B cell (primary cell): ENCODE results near the gene RAB43. TPM values are rescaled to one million over a fixed set of nuclear protein-coding genes. Genes with fewer than 3 reads are reported as not detected.

ENCODE experiments used
- ATAC-seq: fragments of 200-7000 bp; cut with Tn5 transposase; one replicate; pipeline ENCODE4 v1.10.0; 2021; ENCODE audit warnings: low read depth, mild to moderate bottlenecking, moderate number of reproducible peaks, moderate library complexity
- CTCF ChIA-PET: fragments of 350-600 bp; sonication (Branson Sonifier 250); formaldehyde crosslinking; loops from one replicate; lab custom pipeline; 2021; ENCODE audit warnings: antibody characterized with exemption, inconsistent platforms; lab: Charles Lee
- POLR2A ChIA-PET: fragments of 350-600 bp; sonication (Branson Sonifier 250); formaldehyde crosslinking; loops from one replicate; lab custom pipeline; 2021; ENCODE audit warnings: antibody characterized with exemption; lab: Charles Lee
- DNase-seq: peaks from one replicate; pipeline ENCODE4 v3.0.0; 2013
- H2AFZ ChIP-seq: 2 replicates; pipeline ENCODE4 v1.6.1; 2012; ENCODE audit warnings: mild to moderate bottlenecking, low read depth, low read length; ENCODE audit not compliant: insufficient read depth, poor library complexity, severe bottlenecking
- H3K27ac ChIP-seq, 2 donors: 1 replicate in 1 of 2; 2 replicates in 1 of 2; pipeline ENCODE4 v1.5.1; 2012 to 2013; ENCODE audit warnings: low read length in 2 of 2, mild to moderate bottlenecking in 2 of 2, moderate library complexity in 1 of 2
- H3K27me3 ChIP-seq, 4 experiments: fragments of 200-600 bp in 1 of 4; sonication (generic) in 1 of 4; replicated peaks in 1 of 4; 1 replicate in 2 of 4; 2 replicates in 2 of 4; pipeline versions ENCODE4 v1.6.1 to v1.7.0; 2013 to 2016; ENCODE audit warnings: low read length in 3 of 4, mild to moderate bottlenecking in 2 of 4, mixed read lengths in 1 of 4, moderate library complexity in 1 of 4; ENCODE audit not compliant: insufficient read depth in 4 of 4, control insufficient read depth in 3 of 4; ENCODE audit errors: control extremely low read depth in 1 of 4
- H3K36me3 ChIP-seq, 2 experiments: replicated peaks in 1 of 2; 1 replicate in 1 of 2; 2 replicates in 1 of 2; pipeline versions ENCODE4 v1.6.1 to v1.7.1; 2013; ENCODE audit warnings: low read length in 1 of 2; ENCODE audit not compliant: insufficient read depth in 2 of 2, control insufficient read depth in 1 of 2; ENCODE audit errors: control extremely low read depth in 1 of 2, extremely low read depth in 1 of 2
- H3K4me1 ChIP-seq, 2 donors: fragments of 200-600 bp in 1 of 2; sonication (generic) in 1 of 2; 1 replicate in 1 of 2; 2 replicates in 1 of 2; pipeline versions ENCODE4 v1.5.1 to v1.6.1; 2013 to 2017; ENCODE audit warnings: low read length in 2 of 2; ENCODE audit not compliant: control insufficient read depth in 2 of 2, insufficient read depth in 2 of 2
- H3K4me2 ChIP-seq: replicated peaks from 2 replicates; pipeline ENCODE3; 2012; ENCODE audit warnings: mild to moderate bottlenecking, low read depth, low read length; ENCODE audit not compliant: poor library complexity, severe bottlenecking
- H3K4me3 ChIP-seq, 5 experiments: fragments of 200-600 bp in 1 of 5; sonication (generic) in 1 of 5; 1 replicate in 3 of 5; 2 replicates in 2 of 5; pipeline versions ENCODE4 v1.5.1 to v1.7.0; 2011 to 2016; ENCODE audit warnings: low read length in 4 of 5, mild to moderate bottlenecking in 4 of 5, low read depth in 2 of 5, control low read depth in 1 of 5, moderate library complexity in 1 of 5; ENCODE audit not compliant: insufficient read depth in 1 of 5; ENCODE audit errors: control extremely low read depth in 1 of 5, extremely low read depth in 1 of 5
- H3K79me2 ChIP-seq: fragments of 200-600 bp; sonication (generic); one replicate; pipeline ENCODE4 v1.6.0; 2016; ENCODE audit warnings: low read length; ENCODE audit not compliant: control insufficient read depth, insufficient read depth
- H3K9ac ChIP-seq: fragments of 200-600 bp; sonication (generic); 2 replicates; pipeline ENCODE4 v1.6.1; 2017; ENCODE audit warnings: mild to moderate bottlenecking, low read length, moderate library complexity
- H3K9me3 ChIP-seq, 3 donors: one replicate each; pipeline versions ENCODE4 v1.6.1 to v1.7.1; 2013; ENCODE audit warnings: low read length in 2 of 3; ENCODE audit not compliant: control insufficient read depth in 2 of 3, insufficient read depth in 1 of 3; ENCODE audit errors: control extremely low read depth in 1 of 3
- H4K20me1 ChIP-seq: 2 replicates; pipeline ENCODE4 v1.6.0; 2012; ENCODE audit warnings: mild to moderate bottlenecking, low read length; ENCODE audit not compliant: insufficient read depth, control insufficient read depth, poor library complexity, severe bottlenecking
- H3K27ac Mint-ChIP-seq: one replicate; pipeline ENCODE4 v1.8.0; 2021; ENCODE audit warnings: mixed read lengths
- H3K27me3 Mint-ChIP-seq: one replicate; pipeline ENCODE4 v1.8.0; 2021; ENCODE audit warnings: mixed read lengths
- H3K4me1 Mint-ChIP-seq: one replicate; pipeline ENCODE4 v1.8.0; 2021; ENCODE audit warnings: mixed read lengths
- H3K4me3 Mint-ChIP-seq: one replicate; pipeline ENCODE4 v1.8.0; 2021; ENCODE audit warnings: mixed read lengths
- H3K9me3 Mint-ChIP-seq: one replicate; pipeline ENCODE4 v1.8.0; 2022; ENCODE audit warnings: mixed read lengths; ENCODE audit not compliant: insufficient read depth
- EZH2 ChIP-seq: IDR thresholded peaks from 2 replicates; pipeline ENCODE4 v1.6.1; 2012; ENCODE audit warnings: borderline replicate concordance, low read depth, mild to moderate bottlenecking, moderate library complexity, low read length; ENCODE audit not compliant: insufficient read depth, poor library complexity, severe bottlenecking
- WGBS: methylation state at CpG from one replicate; pipeline ENCODE4 v1.1.5; 2013; ENCODE audit warnings: missing lambda C conversion rate; ENCODE audit not compliant: insufficient coverage; 5-methylcytosine and 5-hydroxymethylcytosine counted together
- intact Hi-C: fragments of 100-400 bp; cut with micrococcal nuclease; formaldehyde crosslinking; loops from one replicate; pipeline ENCODE4 v1.10.0; 2022
- polyA plus RNA-seq: library from polyadenylated mRNA; depleted of rRNA; stranded (reverse); fragments of >200 nt; gene quantifications from 2 replicates; pipeline ENCODE4 v1.2.3, GENCODE V29; 2012
- total RNA-seq, 2 donors: library from RNA; stranded (reverse); fragments of 120-200 nt in 1 of 2; gene quantifications; 1 replicate in 1 of 2; 2 replicates in 1 of 2; pipeline versions ENCODE4 v1.2.3 to v1.2.4, GENCODE V29; 2013 to 2022
- TF ChIP-seq, protein P1 (sequence below): fragments of 200-600 bp; IDR thresholded peaks from one replicate; pipeline ENCODE4 v1.8.0; 2022; ENCODE audit warnings: antibody characterized with exemption, mild to moderate bottlenecking

The RAB43 gene
- total and polyA plus RNA-seq, 2 donors (not counting 1 experiment from before 2014, with no cell fraction given) = 7.6 to 14.3 TPM

DNA sequence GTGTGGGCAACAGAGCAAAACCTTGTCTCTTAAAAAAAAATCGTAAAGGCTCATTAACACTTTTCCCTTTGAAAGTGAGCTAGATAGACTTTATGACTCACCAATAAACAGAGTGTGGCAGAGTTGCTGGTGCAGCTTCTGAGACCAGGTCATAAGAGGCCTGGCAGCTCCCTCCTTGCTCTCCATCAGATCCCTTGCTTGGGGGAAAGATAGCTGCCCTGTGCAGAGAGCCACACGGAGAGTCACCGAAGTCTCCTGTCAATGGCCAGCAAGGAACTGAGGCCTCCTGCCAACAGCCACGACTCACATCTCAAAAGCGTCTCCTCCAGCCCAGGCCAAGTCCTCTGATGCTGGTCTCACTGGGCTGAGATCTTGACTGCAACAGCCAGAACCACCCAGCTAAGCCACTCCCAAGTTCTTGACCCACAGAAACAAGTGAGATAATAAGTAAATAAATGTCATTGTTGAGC, 69.7 kb downstream of the RAB43 start:
- H3K27ac ChIP-seq = no peak overlapping the region
- peaks cover 24% of the 10 kb centered on the region for H3K27me3 Mint-ChIP-seq
- ATAC-seq (no peak), DNase-seq (no peak)
- CTCF ChIA-PET = interaction anchor here (0.7 to 9.6 kb wide), 21 partner anchors 8 to 272 kb away, joined by 3 to 294 read pairs (median 6); partner anchors contain the start of genes COPG1 and RAB43
- intact Hi-C loops = loop anchor here (2.0 kb wide), 1 partner anchor 25 kb away; no protein-coding TSS in a partner anchor
- H3K36me3 ChIP-seq = no peaks in the 10 kb centered on the region
- no peaks in the 10 kb centered on the region for H3K79me2 ChIP-seq
- no peak overlapping the region for H3K27ac Mint-ChIP-seq
- peaks cover 5% of the 10 kb centered on the region for H3K9me3 Mint-ChIP-seq
- WGBS = 86% methylated on average over 5 of the region's 5 CpGs
- no peak for TF ChIP-seq EZH2
- TF ChIP-seq, protein P1, sequence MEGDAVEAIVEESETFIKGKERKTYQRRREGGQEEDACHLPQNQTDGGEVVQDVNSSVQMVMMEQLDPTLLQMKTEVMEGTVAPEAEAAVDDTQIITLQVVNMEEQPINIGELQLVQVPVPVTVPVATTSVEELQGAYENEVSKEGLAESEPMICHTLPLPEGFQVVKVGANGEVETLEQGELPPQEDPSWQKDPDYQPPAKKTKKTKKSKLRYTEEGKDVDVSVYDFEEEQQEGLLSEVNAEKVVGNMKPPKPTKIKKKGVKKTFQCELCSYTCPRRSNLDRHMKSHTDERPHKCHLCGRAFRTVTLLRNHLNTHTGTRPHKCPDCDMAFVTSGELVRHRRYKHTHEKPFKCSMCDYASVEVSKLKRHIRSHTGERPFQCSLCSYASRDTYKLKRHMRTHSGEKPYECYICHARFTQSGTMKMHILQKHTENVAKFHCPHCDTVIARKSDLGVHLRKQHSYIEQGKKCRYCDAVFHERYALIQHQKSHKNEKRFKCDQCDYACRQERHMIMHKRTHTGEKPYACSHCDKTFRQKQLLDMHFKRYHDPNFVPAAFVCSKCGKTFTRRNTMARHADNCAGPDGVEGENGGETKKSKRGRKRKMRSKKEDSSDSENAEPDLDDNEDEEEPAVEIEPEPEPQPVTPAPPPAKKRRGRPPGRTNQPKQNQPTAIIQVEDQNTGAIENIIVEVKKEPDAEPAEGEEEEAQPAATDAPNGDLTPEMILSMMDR = no peak
- H3K4me1 ChIP-seq = peaks cover 4 to 7% of the 10 kb centered on the region in 2 donors
- H4K20me1 ChIP-seq = no peaks in the 10 kb centered on the region
- peaks cover 0 to 12% (median 4%) of the 10 kb centered on the region in 4 experiments for H3K27me3 ChIP-seq
- H3K4me3 ChIP-seq = no peak overlapping the region
- POLR2A ChIA-PET = no interaction called here
- H3K4me2 ChIP-seq = no peak overlapping the region
- H3K4me1 Mint-ChIP-seq = peaks cover 5% of the 10 kb centered on the region
- no peak overlapping the region for H3K9ac ChIP-seq
- peaks cover 1 to 8% (median 4%) of the 10 kb centered on the region in 3 donors for H3K9me3 ChIP-seq
- no peak overlapping the region for H2AFZ ChIP-seq
- H3K4me3 Mint-ChIP-seq = no peak overlapping the region

DNA sequence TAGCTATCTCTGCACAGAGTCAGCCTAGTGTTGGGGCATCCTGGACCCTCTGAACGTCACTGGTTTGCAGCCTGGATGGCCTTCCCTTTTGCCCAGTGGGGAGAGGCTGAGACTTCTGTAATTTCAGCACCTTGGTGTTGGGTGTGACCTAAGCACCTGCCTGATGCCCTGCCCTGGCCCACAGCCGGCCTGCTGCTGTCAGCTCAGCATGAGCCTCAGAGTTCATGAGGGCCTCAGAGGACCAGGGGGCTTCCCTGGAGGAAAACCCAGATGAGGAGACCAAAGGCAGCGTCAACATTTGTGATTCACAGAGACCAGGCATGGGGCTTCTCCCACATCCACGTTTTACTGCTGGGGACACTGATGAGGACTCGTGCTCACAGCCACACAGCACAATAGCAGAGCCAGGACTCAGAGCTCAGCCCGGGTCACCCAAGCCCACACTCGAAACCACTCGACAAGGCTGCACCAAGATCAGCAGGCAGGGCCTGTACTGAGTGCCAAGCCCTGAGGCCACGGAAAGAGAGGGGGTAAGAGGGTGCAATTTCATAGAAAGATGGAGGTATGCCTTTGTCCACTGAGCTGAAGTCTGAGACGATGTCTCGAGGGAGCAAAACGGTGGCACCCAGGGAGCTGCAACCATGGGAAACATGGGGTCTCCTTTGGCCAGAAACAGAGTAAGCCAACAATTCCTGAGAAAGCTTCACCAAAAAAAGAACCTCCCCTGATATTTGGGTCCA, 70.9 kb downstream of the RAB43 start:
- Histone ChIP-seq H3K4me2 (no peak overlapping the region), H4K20me1 (no peaks in the 10 kb centered on the region), H3K4me1 (peaks cover 9 to 11% of the 10 kb centered on the region in 2 donors), H3K79me2 (no peaks in the 10 kb centered on the region), H3K9ac (no peak overlapping the region), H3K4me3 (no peak overlapping the region), H3K36me3 (no peaks in the 10 kb centered on the region), H3K27me3 (peaks cover 0 to 17% (median 4%) of the 10 kb centered on the region in 4 experiments), H3K27ac (no peak overlapping the region), H2AFZ (no peak overlapping the region), H3K9me3 (peaks cover 1 to 8% (median 4%) of the 10 kb centered on the region in 3 donors)
- TF ChIP-seq, protein P1 = no peak
- TF ChIP-seq EZH2 = no peak
- no peak overlapping the region for H3K27ac Mint-ChIP-seq
- 95% methylated on average over 12 of the region's 12 CpGs for WGBS
- ATAC-seq (no peak), DNase-seq (no peak)
- CTCF ChIA-PET = interaction anchor here (0.7 to 9.6 kb wide), 11 partner anchors 8 to 265 kb away, joined by 3 to 294 read pairs (median 19); partner anchors contain the start of genes COPG1 and RAB43
- peaks cover 16% of the 10 kb centered on the region for H3K27me3 Mint-ChIP-seq
- intact Hi-C loops = no loop called here
- peaks cover 5% of the 10 kb centered on the region for H3K9me3 Mint-ChIP-seq
- H3K4me1 Mint-ChIP-seq = peaks cover 5% of the 10 kb centered on the region
- H3K4me3 Mint-ChIP-seq = no peak overlapping the region
- POLR2A ChIA-PET = interaction anchor here (0.6 to 0.7 kb wide), 2 partner anchors 13 to 174 kb away, joined by 3 read pairs; no protein-coding TSS in a partner anchor
